NCI-H774 (cell line): ENCODE data around the gene LRRC59.
"Not testable (repeated sequence)": the region's sequence is repeated elsewhere in the genome, so short reads cannot be mapped to it uniquely, and the experiment has no call there.

Source experiments
- DNase-seq: peaks from one replicate; lab custom pipeline; 2025; lab: John Stamatoyannopoulos, UW

Gene LRRC59

DNA sequence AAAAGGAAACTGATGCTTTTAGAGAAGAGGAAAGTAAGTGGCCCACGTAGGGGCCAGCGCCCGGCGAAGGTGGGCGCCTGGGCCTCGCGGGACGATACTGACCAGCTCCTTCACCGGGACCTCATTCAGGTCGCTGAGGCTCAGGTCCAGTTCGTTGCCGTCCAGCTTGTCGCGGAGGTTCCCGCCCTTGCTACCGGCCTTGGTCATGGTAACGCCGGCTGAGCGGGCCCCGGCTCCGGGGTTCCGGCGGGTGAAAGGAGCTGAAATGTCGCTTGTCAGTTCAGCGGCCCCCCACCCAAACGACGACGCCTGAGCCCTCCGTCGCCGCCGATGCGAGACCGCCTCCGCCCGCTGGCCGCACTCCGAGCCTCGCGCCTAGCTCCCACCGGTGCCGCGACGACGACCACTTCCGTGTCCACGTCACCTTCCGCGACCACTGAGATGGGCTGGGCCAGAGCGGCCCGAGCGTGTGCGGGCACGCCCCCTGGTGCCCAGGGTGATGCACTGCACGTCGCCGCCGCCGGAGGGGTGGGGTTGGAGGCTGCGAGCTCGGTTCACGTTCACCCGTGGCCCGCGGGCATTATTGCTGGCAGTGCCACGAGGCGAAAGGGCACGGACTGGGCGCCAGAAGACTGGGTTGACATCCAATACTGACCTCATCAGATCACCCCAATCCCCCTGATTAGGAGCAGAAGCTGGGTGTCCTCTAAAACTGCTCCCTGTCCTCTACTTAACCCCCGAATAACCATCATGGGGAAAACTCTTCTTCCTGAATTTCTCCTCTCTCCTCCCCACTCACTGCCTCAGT, at the start of gene LRRC59:
Gene LRRC59, minus strand, starts transcription at position 413 of the 808 bp plus-strand sequence. Its CDS starts 206 bp downstream, at position 207.
- peak; percentile 88 for DNase-seq

DNA sequence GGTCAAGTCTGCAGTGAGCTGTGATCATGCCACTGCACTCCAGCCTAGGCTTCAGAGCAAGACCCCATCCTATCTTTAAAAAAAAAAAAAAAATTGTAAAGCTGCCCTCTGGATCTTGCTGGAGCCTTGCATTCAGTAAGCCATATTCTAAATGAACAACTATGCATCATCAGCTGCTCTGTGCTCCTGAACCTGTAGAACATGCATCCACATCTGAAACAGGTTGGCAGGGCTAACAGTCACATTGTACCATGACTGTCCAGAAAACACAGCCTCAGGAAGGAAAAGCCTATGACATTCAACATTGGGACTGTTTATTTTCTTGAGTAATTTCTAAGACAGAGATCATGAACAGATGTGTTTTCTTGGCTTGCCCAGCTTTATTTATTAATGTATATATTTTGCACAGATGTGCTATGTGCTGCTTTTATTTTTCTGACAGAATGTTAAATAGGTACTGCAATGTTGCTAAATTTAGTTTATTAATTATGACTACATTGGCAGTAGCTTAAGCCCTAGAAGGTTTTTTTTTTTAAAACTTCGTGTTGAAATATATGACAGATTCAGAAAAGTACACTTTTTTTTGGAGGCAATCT, 48.5 kb upstream of the LRRC59 start:
- no peak for DNase-seq

DNA sequence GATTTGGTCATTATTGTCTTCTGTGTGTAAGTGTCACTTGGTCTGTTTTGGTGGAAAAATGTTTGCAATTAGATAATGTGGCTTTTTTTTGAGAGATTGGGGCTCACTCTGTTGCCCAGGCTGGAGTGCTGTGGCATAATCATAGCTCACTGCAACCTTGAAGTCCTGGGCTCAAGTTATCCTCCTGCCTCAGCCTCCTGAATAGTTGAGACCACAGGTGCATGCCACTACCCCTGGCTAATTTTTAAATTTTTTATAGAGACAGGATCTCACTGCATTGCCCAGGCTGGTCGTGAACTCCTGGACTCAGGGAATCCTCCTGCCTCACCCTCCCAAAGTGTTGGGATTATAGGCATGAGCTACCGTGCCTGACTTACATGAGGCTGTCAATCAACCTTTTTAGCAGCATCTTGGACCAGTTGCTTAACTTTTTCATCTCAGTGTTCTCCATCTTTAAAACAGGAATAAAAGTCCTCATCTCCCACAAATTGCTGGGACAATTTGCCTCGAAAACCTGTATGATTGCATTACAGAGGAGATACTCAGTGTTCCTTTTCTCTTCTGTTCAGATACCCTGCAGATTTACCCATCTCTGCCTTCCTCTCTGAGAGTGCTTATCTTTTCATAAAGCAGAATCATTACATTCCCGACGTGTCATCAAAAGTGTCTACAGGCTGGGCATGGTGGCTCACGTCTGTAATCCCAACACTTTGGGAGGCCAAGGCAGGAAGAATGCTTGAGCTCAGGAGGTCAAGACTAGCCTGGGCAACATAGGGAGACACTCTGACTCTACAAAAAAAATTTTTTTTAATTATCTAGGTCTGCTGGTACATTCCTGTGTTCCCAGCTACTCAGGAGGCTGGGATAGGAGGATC, 47.8 kb upstream of the LRRC59 start:
- no peak for DNase-seq

DNA sequence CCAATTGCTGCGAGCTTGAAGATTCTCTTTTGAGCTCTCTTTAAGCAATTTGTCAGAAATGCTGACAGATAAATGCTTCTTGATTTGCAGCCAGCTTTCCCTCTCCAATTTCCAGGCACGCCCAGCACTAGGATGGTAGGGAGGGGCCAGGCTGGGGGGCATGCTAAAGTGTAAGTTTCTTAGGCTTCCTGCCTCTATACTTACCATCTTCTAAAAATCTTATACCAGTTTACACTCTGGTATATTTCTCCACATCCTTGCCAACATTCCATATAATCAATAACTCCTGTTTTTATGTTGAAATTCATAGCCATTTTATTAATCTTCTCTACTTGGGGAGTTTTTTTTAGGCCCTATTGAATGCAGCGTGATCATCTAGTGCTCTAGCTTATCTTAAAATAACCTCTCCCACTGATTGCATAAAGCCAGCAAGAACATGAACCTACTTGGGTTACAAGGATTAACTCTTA, 46.2 kb upstream of the LRRC59 start:
- DNase-seq: no peak

DNA sequence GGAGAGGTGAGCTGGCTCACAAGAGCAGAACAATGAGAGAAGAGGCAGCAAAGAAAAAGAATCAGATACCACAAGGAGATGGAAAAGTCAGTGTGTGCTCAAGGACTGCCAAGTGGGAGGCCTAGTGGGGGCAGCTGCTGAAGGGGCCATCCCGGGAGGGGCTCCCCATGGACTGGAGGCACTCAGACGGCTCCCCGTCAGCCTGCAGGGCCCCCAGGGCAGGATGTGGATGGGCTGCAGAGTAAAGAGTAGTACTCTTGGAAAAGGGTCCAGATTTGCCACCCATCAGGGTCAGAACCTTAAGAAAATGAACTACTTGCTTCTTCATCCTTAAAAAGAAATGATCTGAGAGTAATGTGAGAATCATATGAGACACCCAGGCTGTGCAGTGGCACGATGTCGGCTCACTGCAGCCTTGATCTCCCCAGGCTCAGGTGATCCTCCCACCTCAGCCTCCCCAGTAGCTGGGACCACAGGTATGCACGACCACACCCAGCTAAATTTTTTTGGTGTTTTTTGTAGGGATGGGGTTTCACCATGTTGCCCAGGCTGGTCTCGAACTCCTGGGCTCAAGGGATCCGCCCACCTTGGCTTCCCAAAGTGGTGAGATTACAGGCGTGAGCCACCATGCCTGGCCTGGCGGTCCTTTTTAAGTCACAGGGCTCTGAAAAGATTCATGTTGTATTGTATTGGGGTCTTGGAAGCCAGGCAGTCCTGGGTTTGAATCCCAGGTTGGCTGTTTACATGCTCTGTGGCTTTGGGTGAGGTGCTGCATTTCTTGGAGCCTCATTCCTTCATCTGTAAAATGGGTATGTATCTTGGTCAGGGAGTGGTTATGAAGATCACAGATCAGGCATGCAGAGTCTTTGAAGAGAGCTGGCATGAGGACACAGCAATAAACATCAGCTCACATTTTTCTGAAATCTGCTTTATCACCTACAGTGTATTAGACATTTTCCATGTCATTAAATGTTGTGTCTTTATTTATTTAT, 43.8 kb upstream of the LRRC59 start:
- no peak for DNase-seq

DNA sequence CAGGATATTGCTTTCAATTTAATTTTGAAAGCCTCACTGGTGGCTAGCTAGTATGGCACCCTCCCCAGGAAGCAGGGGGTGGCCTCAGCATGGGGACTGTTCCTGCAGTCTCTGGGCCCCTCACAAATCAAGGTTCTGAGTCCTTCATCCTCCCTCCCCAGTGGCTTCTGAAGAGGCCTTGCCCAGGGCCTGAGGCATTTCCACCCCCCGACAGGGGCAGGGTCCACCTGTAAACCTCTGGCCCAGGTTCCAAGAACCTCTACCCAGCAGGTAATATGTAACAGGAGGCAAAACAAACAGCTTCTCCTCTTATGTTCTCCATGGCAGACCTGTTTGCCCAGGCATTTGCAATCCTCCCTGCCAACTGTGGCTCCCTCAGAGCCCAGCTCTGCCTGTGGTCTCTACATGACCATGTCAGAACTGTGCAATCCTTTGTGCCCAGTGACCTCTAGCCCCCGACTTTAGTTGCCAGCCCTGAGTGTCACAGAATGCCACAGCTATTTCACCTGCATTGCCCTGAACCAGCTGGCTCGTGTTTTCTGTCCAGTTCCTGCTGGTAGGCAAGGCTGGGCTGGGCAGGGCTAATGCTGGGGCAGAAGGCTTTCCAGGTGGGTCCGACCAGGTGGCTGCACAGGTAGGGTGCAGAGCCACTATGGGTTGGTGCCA, 43.0 kb upstream of the LRRC59 start:
- peak; percentile 55 for DNase-seq

DNA sequence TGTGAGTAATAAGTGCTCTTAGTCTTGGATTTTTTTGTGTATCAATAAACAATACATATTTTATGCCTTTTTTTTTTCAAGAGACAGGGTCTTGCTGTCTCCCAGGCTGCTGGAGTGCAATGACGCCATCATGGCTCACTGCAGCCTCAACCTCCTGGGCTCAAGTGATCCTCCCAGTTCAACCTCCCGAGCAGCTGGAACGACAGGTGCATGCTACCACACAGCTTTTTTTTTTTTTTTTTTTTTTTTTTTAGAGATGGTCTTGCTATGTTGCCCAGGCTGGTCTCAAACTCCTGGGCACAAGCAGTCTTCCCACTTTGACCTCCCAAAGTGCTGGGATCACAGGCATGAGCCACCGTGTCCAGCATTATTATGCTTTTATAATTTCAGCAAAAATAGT, 41.7 kb upstream of the LRRC59 start:
- no peak for DNase-seq

DNA sequence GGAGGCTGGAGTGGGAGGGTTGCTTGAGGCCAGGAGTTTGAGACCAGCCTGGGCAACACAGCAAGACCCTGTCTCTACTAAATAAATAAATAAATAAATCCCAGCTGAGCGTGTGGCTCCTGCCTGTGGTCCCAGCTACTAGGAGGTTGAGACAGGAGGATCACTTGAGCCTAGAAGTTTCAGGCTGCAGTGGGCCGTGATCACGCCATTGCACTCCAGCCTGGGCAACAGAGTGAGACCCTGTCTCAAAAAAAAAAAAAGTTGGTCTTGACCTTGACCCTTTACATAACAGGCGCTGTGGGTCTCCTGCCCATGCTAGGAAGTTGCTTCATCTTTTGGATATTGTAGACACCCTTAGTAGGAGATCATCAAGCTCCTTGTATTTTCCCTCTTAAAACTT, 40.1 kb upstream of the LRRC59 start:
- no peak for DNase-seq

DNA sequence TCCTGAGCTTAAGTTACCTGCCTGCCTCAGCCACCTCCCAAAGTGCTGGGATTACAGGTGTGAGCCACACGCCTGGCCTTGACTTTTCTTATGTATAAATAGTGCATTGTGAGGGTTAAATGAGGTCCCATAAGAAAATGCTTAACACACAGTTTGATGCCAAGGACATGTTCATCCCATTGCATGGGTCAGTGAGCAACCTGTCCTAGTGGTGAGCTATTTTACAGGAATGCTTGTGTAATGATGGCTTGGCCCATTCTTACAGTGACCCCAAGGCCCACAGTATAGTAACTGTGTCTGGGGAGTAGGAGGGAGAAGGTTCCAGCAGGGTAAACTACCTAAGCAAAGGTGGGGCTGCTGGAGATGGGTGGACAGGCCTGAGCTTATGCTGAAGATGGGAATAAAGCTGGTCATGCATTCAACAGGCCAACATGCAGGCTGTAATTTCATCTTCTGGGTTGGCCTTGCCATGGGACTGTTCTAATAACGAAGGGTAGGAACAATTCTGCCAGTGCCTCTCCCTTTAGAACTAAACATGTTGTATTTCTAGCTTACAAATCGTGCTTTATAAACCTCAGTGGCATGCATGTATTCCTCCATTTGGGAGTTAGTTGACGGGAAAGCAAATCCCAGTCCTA, 34.9 kb upstream of the LRRC59 start:
- no peak for DNase-seq

DNA sequence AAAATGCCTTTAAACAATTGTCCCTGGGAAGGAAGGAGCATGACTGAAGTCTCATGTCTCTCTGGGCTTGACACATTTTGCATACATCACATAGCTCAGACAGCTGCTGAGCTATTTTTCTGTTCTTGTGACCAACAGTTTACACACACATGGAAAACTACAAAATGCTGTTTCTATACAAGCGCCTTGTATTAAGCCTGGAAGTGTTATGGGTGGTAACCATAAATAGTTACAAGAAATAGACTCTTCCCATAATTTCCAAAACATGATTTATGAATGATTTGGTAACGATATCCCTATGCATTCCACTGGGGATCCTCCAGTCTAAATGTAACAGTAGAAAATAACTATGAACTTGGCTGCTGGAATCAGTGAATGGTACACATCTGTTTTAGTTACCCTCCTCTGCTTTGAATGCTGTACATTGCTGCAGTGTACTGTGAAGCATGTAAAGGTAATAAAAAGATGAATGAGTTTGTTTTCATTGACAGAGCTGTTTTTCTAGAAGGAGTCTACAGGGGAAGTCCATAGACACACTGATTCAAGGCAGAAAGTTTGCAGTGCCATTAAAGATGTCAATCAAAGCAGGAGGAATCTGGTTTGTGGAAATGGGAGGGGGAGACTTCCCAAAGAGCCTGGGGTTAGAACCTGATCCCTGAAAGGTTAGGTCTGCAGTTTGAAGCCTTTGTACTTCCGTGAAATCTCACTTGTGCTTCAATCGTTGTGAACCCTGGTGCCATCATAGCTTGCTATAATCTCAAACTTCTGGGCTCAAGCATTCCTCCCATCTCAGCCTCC, 33.7 kb upstream of the LRRC59 start:
- DNase-seq: no peak

DNA sequence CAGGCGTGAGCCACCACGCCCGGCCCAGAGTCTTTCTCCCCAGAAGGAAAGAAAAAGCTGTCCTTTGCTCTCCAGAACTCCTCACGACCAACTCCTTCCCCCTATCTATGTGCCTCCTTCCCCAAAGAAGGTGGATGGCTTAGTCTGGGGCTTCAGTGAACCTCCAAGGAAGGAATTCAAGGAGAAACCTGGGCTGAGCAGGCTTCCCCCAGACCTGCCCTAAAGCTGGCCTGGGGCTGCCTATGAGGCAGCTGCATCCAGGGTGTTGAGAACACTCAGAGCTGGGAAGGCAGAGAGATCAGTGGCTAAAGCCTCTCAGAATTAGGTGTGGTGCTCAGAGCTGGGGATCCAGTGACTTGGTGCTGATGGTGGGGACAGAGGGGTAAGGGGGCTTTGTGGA, 32.5 kb upstream of the LRRC59 start:
- no peak for DNase-seq

DNA sequence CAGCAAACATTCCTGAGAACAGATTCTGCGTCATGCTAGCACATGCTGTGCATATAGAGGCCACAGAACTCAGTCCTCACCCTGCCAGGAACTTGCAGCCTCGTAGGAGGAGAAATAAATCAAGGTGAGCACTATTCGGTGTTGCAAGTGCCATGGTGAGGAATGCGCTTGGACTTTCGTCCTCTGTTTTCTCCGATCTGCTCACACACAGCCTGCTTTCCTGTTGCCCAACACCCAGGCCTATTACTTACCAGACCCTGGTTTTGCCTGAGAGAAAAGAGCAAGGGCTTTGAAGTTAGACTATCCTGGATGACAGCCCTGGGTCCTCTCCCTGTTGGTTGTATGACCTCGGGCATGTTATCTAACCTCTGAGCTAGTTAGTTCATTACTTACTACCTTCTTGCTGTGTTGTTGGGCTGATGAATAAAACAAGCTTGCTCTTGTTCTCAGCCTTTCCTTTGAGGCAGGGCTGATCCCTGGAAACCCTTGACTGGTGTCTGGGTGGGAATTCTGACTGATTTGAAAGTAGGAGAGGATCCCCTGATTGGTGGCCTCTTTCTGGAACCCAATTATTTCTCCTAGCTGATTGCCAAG, 31.6 kb upstream of the LRRC59 start:
- no peak for DNase-seq

DNA sequence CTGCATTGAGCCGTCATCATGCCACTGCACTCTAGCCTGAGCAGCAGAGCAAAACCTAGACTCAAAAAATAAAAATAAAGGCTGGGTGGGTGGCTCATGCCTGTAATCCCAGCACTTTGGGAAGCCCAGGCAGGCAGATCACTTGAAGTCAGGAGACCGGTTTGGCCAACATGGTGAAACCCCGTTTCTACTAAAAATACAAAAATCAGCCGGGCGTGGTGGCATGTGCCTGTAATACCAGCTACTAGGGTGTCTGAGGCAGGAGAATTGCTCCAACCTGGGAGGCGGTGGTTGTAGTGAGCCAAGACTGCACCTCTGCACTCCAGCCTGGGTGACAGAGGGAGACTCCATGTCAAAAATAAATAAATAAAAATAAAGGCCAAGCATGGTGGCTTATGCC, 30.8 kb upstream of the LRRC59 start:
- not testable (repeated sequence) for DNase-seq

DNA sequence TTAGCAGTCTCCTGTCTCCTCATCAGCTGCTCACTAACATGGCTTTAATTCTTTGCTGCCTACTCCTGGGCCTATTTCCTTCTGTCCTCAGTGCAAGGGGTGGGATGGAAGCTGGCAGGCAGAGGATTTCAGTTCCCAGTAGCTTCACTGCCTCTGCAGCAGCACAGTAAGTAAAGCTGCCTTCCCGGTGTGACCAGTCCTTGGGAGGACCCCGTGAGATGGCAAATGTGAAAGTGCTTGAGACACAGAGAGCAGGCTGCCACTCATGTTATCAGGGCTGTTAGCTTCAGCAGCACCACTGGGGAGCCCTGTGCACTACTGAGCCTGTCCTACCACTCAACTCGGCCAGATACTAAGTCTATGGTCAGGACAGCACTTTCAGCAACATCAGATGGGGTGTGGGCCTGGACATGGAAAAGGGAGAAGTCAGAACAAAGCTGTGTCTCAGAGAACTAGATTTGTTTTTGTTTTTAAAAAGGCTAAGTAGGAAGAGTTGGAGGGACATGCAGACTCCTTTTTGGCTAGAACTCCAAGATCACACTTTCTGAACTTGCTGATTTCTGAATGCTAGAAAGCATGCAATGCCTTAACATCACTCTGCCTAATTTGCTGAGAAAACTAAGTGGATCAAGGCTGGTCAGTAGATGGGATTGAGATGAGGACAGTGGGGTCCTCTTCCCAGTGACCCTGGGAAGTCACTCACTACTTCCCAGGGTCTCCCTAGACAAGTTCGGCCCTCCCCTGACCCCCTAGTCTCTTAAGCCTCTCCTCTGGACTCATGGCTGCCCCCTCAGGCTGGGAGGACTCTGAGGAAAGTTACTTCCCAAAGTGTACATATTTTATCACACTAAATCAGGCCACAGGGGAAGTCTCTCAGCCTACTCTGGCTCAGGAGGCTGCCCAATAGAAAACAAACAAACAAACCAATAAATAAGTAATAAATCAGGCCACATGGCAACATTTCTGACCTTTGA, 29.8 kb upstream of the LRRC59 start:
- no peak for DNase-seq

DNA sequence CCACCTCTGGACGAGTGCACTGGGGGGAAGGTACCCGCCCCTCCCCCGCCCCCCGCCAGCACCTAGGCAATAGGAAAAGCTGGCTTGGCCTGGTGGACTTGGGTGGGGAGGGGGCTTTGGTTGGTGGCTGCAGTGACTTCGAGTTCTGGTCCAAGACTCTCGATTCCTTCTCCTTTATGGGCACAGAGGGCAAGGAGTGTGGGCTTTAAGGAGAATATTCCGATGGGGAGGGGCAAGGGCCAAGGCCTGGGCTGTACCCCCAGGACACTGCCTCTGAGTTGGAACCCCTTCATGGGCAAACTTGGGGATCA, 29.1 kb upstream of the LRRC59 start:
- no peak for DNase-seq

DNA sequence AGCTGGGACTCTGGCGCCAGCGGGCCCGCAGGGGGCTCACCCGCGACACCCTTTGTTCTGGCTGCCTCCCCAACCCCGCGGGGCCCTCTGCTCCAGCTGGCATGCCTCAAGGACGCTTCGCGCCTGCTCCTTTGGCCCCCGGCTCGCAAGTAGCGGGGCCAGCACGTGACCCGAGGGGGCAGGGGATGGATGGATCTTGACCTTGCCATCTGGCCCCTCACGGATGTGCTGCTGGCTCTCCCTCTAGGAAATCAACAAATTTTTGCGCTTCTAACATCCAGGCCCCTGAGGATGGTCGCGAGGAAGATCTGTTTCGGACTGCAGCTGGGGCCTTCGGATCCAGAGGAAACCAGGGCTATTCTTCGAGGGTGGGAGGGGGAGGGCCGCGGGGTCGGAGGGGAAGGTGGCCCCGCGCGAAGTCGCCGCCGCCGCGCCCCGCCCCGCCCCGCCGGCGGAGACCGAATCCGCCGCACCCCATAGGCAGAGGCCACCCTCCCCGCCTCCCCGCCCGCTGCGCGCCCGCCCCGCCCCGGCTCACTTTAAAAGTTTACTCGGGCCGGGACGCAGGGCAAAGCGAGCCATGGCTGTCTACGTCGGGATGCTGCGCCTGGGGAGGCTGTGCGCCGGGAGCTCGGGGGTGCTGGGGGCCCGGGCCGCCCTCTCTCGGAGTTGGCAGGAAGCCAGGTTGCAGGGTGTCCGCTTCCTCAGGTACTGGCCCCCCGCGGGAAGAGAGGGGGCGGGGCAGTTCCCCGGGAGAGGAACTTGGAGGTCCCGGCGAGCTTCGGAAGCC, 28.6 kb upstream of the LRRC59 start, which contains the start of gene ACSF2:
Gene ACSF2, plus strand, starts transcription at position 537 of the 790 bp plus-strand sequence. Its CDS starts 44 bp downstream, at position 581.
- DNase-seq: peak; percentile 28
